22Rv1 (cell line): Measurements from ENCODE around the gene IL6R.

Experiments used
- ZFX ChIP-seq: fragments of 450-650 bp; IDR thresholded peaks from 2 replicates; pipeline ENCODE4 v1.6.1; 2017; ENCODE audit warnings: antibody characterized with exemption, borderline replicate concordance
- TF ChIP-seq, protein P1 (sequence below): fragments of 450-650 bp; IDR thresholded peaks from 2 replicates; pipeline ENCODE4 v1.5.1; 2017; ENCODE audit warnings: mild to moderate bottlenecking

DNA sequence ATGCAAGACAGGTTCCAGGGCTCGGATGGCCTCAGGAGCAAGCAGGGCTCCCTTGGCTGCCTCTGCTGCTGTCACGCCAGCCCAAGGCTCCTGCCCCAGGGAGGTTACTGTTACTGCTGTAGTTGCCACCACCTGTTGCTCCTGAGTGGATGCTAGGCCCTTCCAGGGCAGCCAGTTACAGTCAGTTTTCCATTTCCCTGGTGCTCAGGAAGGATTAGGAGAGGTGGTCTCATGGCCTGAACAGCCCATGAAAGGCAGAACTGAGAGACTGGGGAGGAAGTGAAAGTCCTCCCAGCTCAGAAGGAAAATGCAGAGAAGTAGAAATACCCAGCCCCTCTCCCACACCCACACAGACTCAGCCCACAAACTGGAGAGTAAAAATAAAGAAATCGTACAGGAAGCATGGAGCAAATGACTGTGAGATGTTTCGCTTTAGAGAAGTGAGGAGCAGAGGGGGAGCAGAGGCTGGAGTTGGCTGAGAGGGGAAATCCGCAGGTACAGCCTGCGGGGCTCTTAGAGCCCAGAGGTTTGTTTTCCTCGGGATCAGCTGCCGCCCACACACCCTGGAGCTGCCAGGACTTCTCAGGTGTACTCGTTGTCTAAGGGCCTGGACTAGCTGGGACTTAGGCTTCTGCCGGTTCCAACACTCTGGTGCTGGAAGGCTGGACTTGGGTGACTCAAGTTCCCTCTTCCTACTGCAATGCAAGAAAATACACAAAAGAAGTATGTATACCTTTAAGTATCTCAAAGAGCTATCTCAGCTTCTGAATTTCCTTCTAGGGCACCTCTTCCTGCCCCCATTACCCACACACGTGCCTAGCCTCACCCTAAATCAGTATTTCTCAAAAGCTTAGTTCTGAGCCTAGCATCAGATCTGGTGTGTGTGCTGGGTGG is 2.3 kb downstream of the IL6R start:
- TF ChIP-seq, protein P1, sequence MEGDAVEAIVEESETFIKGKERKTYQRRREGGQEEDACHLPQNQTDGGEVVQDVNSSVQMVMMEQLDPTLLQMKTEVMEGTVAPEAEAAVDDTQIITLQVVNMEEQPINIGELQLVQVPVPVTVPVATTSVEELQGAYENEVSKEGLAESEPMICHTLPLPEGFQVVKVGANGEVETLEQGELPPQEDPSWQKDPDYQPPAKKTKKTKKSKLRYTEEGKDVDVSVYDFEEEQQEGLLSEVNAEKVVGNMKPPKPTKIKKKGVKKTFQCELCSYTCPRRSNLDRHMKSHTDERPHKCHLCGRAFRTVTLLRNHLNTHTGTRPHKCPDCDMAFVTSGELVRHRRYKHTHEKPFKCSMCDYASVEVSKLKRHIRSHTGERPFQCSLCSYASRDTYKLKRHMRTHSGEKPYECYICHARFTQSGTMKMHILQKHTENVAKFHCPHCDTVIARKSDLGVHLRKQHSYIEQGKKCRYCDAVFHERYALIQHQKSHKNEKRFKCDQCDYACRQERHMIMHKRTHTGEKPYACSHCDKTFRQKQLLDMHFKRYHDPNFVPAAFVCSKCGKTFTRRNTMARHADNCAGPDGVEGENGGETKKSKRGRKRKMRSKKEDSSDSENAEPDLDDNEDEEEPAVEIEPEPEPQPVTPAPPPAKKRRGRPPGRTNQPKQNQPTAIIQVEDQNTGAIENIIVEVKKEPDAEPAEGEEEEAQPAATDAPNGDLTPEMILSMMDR: no peak
- TF ChIP-seq ZFX: no peak
